K562 (cell line): ENCODE data around the gene SCAPER. TPM values are rescaled to one million over a fixed set of nuclear protein-coding genes. Genes with fewer than 3 reads are reported as not detected.

Source experiments
- ATAC-seq: fragments of 200-7000 bp; cut with Tn5 transposase; 3 replicates; pipeline ENCODE4 v1.9.1; 2020; ENCODE audit warnings: moderate library complexity
- BruUV-seq: library from RNA; stranded (reverse); fragments of 400-500 nt; replicated peaks from 2 replicates; lab custom pipeline; 2021; lab: Mats Ljungman, UMichigan
- CTCF ChIA-PET: fragments of 300-600 bp; formaldehyde crosslinking; extraction: SDS; loops from one replicate; lab custom pipeline; 2021; ENCODE audit warnings: low intra/inter-chr PET ratio; lab: Yijun Ruan, JAX
- POLR2A ChIA-PET: fragments of 300-600, 350-650 bp; sonication (Branson Sonifier 250); formaldehyde crosslinking; extraction: SDS; loops from one replicate; lab custom pipeline; 2021; ENCODE audit warnings: antibody characterized with exemption, inconsistent platforms; lab: Yijun Ruan, JAX
- DNase-seq, 4 experiments: peaks; one replicate each; pipeline versions ENCODE4 v3.0.0 to v3.0.0-alpha.2; 2011 to 2018; ENCODE audit warnings: low spot score in 3 of 4, mixed read lengths in 3 of 4; ENCODE audit errors: extremely low read depth in 1 of 4
- FAIRE-seq: peaks from 2 replicates; lab custom pipeline; 2011; peaks lifted over from hg19 to GRCh38; lab: Jason Lieb, UNC
- H2AFZ ChIP-seq: 2 replicates; pipeline ENCODE4 v1.6.0; 2011; ENCODE audit warnings: low read depth, low read length, control low read depth, inconsistent platforms
- H3K27ac ChIP-seq: fragments of 200-600 bp; 3 replicates; pipeline ENCODE4 v1.8.0; 2011; ENCODE audit warnings: low read depth, mild to moderate bottlenecking, control low read depth, inconsistent platforms, low read length, moderate library complexity, mixed read lengths; ENCODE audit errors: extremely low read depth
- H3K27me3 ChIP-seq, 2 experiments: fragments of 300-600 bp in 1 of 2; 2 replicates in 1 of 2; 3 replicates in 1 of 2; pipeline versions ENCODE4 v1.6.0 to v1.8.0; 2011; ENCODE audit warnings: inconsistent platforms in 2 of 2, low read length in 2 of 2, mild to moderate bottlenecking in 1 of 2, mixed read lengths in 1 of 2, moderate library complexity in 1 of 2; ENCODE audit not compliant: control insufficient read depth in 2 of 2, insufficient read depth in 2 of 2
- H3K36me3 ChIP-seq: fragments of 300-600 bp; 3 replicates; pipeline ENCODE4 v1.8.0; 2011; ENCODE audit warnings: mild to moderate bottlenecking, low read length, inconsistent platforms; ENCODE audit not compliant: control insufficient read depth, insufficient read depth
- H3K4me1 ChIP-seq, 2 experiments: fragments of 200-600 bp in 1 of 2; replicated peaks in 1 of 2; 2 replicates in 1 of 2; 3 replicates in 1 of 2; pipeline versions ENCODE4 v1.5.1 to v1.8.0; 2011; ENCODE audit warnings: inconsistent platforms in 2 of 2, low read length in 2 of 2, mild to moderate bottlenecking in 1 of 2, mixed read lengths in 1 of 2, moderate library complexity in 1 of 2; ENCODE audit not compliant: control insufficient read depth in 2 of 2, insufficient read depth in 2 of 2
- H3K4me2 ChIP-seq: 2 replicates; pipeline ENCODE4 v1.6.1; 2011; ENCODE audit warnings: low read length, control low read depth, inconsistent platforms, mixed read lengths; ENCODE audit not compliant: insufficient read depth
- H3K4me3 ChIP-seq: fragments of 200-600 bp; sonication (generic), shearing (Covaris generic); 2 replicates; pipeline ENCODE4 v1.5.1; 2016; ENCODE audit warnings: control low read depth, inconsistent platforms
- H3K79me2 ChIP-seq: fragments of 200-600 bp; 3 replicates; pipeline ENCODE4 v1.8.0; 2011; ENCODE audit warnings: low read length, inconsistent platforms; ENCODE audit not compliant: control insufficient read depth, insufficient read depth
- H3K9ac ChIP-seq, 2 experiments: 2 replicates each; pipeline versions ENCODE4 v1.6.0 to v1.6.1; 2011; ENCODE audit warnings: low read depth in 2 of 2, low read length in 2 of 2, control low read depth in 1 of 2, inconsistent platforms in 1 of 2, mild to moderate bottlenecking in 1 of 2, mixed read lengths in 1 of 2; ENCODE audit not compliant: insufficient read depth in 1 of 2
- H3K9me1 ChIP-seq: one replicate; pipeline ENCODE4 v1.6.0; 2011; ENCODE audit warnings: inconsistent platforms, mild to moderate bottlenecking, low read length, moderate library complexity; ENCODE audit not compliant: control insufficient read depth, insufficient read depth
- H3K9me3 ChIP-seq: replicated peaks from 2 replicates; pipeline ENCODE4 v1.5.1; 2011; ENCODE audit warnings: low read depth, low read length, inconsistent platforms; ENCODE audit not compliant: control insufficient read depth, insufficient read depth
- H4K20me1 ChIP-seq: replicated peaks from 2 replicates; pipeline ENCODE4 v1.6.1; 2011; ENCODE audit warnings: low read length, inconsistent platforms, mixed read lengths; ENCODE audit not compliant: control insufficient read depth, insufficient read depth
- BMI1 ChIP-seq: fragments of 150-350 bp; IDR thresholded peaks from 2 replicates; pipeline ENCODE4 v1.6.1; 2014; ENCODE audit warnings: low read length
- CEBPB ChIP-seq: fragments of 450-650 bp; IDR thresholded peaks from 2 replicates; pipeline ENCODE4 v1.6.1; 2016; ENCODE audit warnings: missing genetic modification characterization, missing compliant biosample characterization
- DMBX1 ChIP-seq: fragments of 250-450 bp; sonication (Bioruptor Pico); IDR thresholded peaks from 2 replicates; pipeline ENCODE4 v1.8.0; 2022; ENCODE audit warnings: inconsistent platforms, mild to moderate bottlenecking, moderate library complexity, borderline replicate concordance
- GATAD2B ChIP-seq: fragments of 450-650 bp; IDR thresholded peaks from 2 replicates; pipeline ENCODE4 v1.6.1; 2017; ENCODE audit warnings: mild to moderate bottlenecking, borderline replicate concordance
- MAFK ChIP-seq: IDR thresholded peaks from 2 replicates; pipeline ENCODE4 v1.6.1; 2011; ENCODE audit warnings: low read length, improper control_type of control experiment
- NFE2 ChIP-seq: IDR thresholded peaks from 2 replicates; pipeline ENCODE4 v1.6.1; 2014; ENCODE audit warnings: antibody characterized with exemption, low read depth
- NFIC ChIP-seq: fragments of 450-650 bp; IDR thresholded peaks from 2 replicates; pipeline ENCODE4 v1.6.1; 2017; ENCODE audit warnings: mild to moderate bottlenecking, inconsistent platforms
- TAF7 ChIP-seq: fragments of 450-650 bp; IDR thresholded peaks from 2 replicates; pipeline ENCODE4 v1.6.1; 2016; ENCODE audit warnings: missing genetic modification characterization, missing compliant biosample characterization
- TFE3 ChIP-seq: fragments of 450-650 bp; formaldehyde crosslinking; IDR thresholded peaks from 2 replicates; pipeline ENCODE4 v1.4.0; 2020; ENCODE audit warnings: mild to moderate bottlenecking, mixed read lengths
- WGBS: fragments of 100-300 bp; shearing (Covaris generic); methylation state at CpG from one replicate; pipeline ENCODE4 v1.1.6; 2016; ENCODE audit warnings: low coverage, mixed read lengths; ENCODE audit not compliant: insufficient coverage; ENCODE audit errors: missing lambda C conversion rate; 5-methylcytosine and 5-hydroxymethylcytosine counted together
- in situ Hi-C: fragments of 300-500 bp; cut with MboI; formaldehyde crosslinking; loops from 4 replicates; pipeline ENCODE4 v1.15.0; 2018; ENCODE audit warnings: inconsistent platforms, mixed read lengths
- intact Hi-C: fragments of 100-400 bp; cut with micrococcal nuclease; formaldehyde crosslinking; loops from 2 replicates; pipeline ENCODE4 v1.14.2; 2022
- polyA plus RNA-seq, 8 experiments: library from polyadenylated mRNA; depleted of rRNA in 4 of 8; stranded (reverse) in 5 of 8; unstranded in 3 of 8; fragments of >200 nt; fragmentation: Nextera tagmentation in 2 of 8; fragmentation: Illumina TruSeq in 1 of 8; extraction: Ambion mirVana in 2 of 8; extraction: Trizol in 1 of 8; gene quantifications; 2 replicates each; pipeline versions ENCODE4 v1.2.1 to v1.2.3, GENCODE V29; 2011 to 2014; ENCODE audit warnings: inconsistent platforms in 1 of 8, missing spikeins in 1 of 8
- total RNA-seq, 7 experiments: library from RNA; depleted of rRNA in 6 of 7; stranded (reverse); fragments of >200 nt in 6 of 7; fragmentation: Illumina TruSeq in 2 of 7; extraction: Trizol in 2 of 7; gene quantifications; 2 replicates each; pipeline versions ENCODE4 v1.2.1 to v1.2.3, GENCODE V29; 2011 to 2021; ENCODE audit warnings: low replicate concordance in 1 of 7

The SCAPER gene
- total and polyA plus RNA-seq, 9 of the 15 experiments (the other 6 are each of a cell fraction or from before 2014, with no cell fraction given): 1.3 to 5.7 (median 3.2) TPM

- POLR2A ChIA-PET: interaction anchor here (1.2 kb wide), 1 partner anchor 11 kb away, joined by 3 read pairs; no protein-coding TSS in a partner anchor
- 7% methylated on average over 2 of the region's 2 CpGs for WGBS
- FAIRE-seq: no peak
Observed at GRCh38 chr15:76363251-76363650, 541.9 kb downstream of the SCAPER start.

More at GRCh38 chr15:76363251-76363650, 541.9 kb downstream of the SCAPER start:
- no TSS peak for BruUV-seq
- H3K27ac ChIP-seq: no peak overlapping the region
- ATAC-seq: no peak
- in situ Hi-C loops (no loop called here), intact Hi-C loops (no loop called here)
- no peaks in the 10 kb centered on the region for H3K79me2 ChIP-seq
- H3K9me3 ChIP-seq: no peaks in the 10 kb centered on the region
- no peak overlapping the region for H3K4me2 ChIP-seq
- no peaks in the 10 kb centered on the region for H3K4me1 ChIP-seq
- H3K9ac ChIP-seq: no peak overlapping the region
- peaks cover 6 to 13% of the 10 kb centered on the region in 2 experiments for H3K27me3 ChIP-seq
- H3K9me1 ChIP-seq: no peaks in the 10 kb centered on the region
- CTCF ChIA-PET: no interaction called here
- H3K36me3 ChIP-seq: no peaks in the 10 kb centered on the region
- no peak overlapping the region for H3K4me3 ChIP-seq
- H2AFZ ChIP-seq: no peak overlapping the region
- H4K20me1 ChIP-seq: no peaks in the 10 kb centered on the region
- no peak for DNase-seq
- TF ChIP-seq TFE3: no peak
- TF ChIP-seq TAF7 (tag): no peak
- no peak for TF ChIP-seq CEBPB (tag)
- no peak for TF ChIP-seq NFE2
- TF ChIP-seq NFIC: peak; percentile 76
- TF ChIP-seq GATAD2B: no peak
- no peak for TF ChIP-seq BMI1
- no peak for TF ChIP-seq DMBX1 (CRISPR knock-in tag)
- TF ChIP-seq MAFK: no peak
